HG02678 (cell line): ENCODE results near the gene GOLGA1.
A peak's percentile ranks its signal among the peaks of the same experiment; 100 is the strongest.
"Not testable (repeated sequence)": the region's sequence is repeated elsewhere in the genome, so short reads cannot be mapped to it uniquely, and the experiment has no call there.

Experiments used
- ATAC-seq: cut with Tn5 transposase; IDR thresholded peaks from one replicate; pipeline ENCODE4 v1.9.1; 2021; ENCODE audit warnings: mild to moderate bottlenecking, moderate library complexity; ENCODE audit not compliant: unreplicated experiment

Gene GOLGA1

GRCh38 chr9:124940521-124940893 is 376 bp downstream of the GOLGA1 start:
- ATAC-seq, result peak; percentile 39

GRCh38 chr9:124939944-124940343 is 939 bp downstream of the GOLGA1 start:
- ATAC-seq, result no peak

GRCh38 chr9:124934290-124934689 is 6.6 kb downstream of the GOLGA1 start:
- peak; percentile 48 for ATAC-seq

- ATAC-seq, result no peak
Observed at GRCh38 chr9:124932333-124932732, 8.6 kb downstream of the GOLGA1 start.

- no peak for ATAC-seq
Observed at GRCh38 chr9:124929464-124929863, 11.4 kb downstream of the GOLGA1 start.

- no peak for ATAC-seq
Observed at GRCh38 chr9:124928116-124928515, 12.8 kb downstream of the GOLGA1 start.

GRCh38 chr9:124920394-124920793 is 20.5 kb downstream of the GOLGA1 start:
- not testable (repeated sequence) for ATAC-seq

GRCh38 chr9:124914753-124915405 is 26.0 kb downstream of the GOLGA1 start:
- no peak for ATAC-seq

- ATAC-seq, result no peak
Observed at GRCh38 chr9:124913378-124913777, 27.5 kb downstream of the GOLGA1 start.

GRCh38 chr9:124911766-124912165 is 29.1 kb downstream of the GOLGA1 start:
- no peak for ATAC-seq

- no peak for ATAC-seq
Observed at GRCh38 chr9:124908098-124908497, 32.8 kb downstream of the GOLGA1 start.

- no peak for ATAC-seq
Observed at GRCh38 chr9:124906966-124907365, 33.9 kb downstream of the GOLGA1 start.

- ATAC-seq, result no peak
Observed at GRCh38 chr9:124899845-124900244, 41.0 kb downstream of the GOLGA1 start.

GRCh38 chr9:124897570-124898460 is 43.1 kb downstream of the GOLGA1 start:
- ATAC-seq, result no peak

- ATAC-seq, result no peak
Observed at GRCh38 chr9:124894741-124895170, 46.1 kb downstream of the GOLGA1 start.

- ATAC-seq, result no peak
Observed at GRCh38 chr9:124894035-124894740, 46.7 kb downstream of the GOLGA1 start.

- ATAC-seq, result no peak
Observed at GRCh38 chr9:124890179-124890578, 50.7 kb downstream of the GOLGA1 start.

- no peak for ATAC-seq
Observed at GRCh38 chr9:124889006-124889405, 51.9 kb downstream of the GOLGA1 start.

GRCh38 chr9:124887832-124888231 is 53.1 kb downstream of the GOLGA1 start:
- ATAC-seq, result no peak

GRCh38 chr9:124886866-124887492 is 53.9 kb downstream of the GOLGA1 start:
- ATAC-seq, result no peak

GRCh38 chr9:124886461-124886860 is 54.4 kb downstream of the GOLGA1 start:
- no peak for ATAC-seq
